Cardiac muscle cell (in vitro differentiated cells and primary cell): ENCODE measurements around the gene MAPK1. TPM values are rescaled to one million over a fixed set of nuclear protein-coding genes. Genes with fewer than 3 reads are reported as not detected.
"Not testable (repeated sequence)": the region's sequence is repeated elsewhere in the genome, so short reads cannot be mapped to it uniquely, and the experiment has no call there.

Experiments
- DNase-seq, 2 donors: peaks; one replicate each; pipeline versions ENCODE4 v3.0.0 to v3.0.0-alpha.2; 2010 to 2017; ENCODE audit warnings: low read depth in 1 of 2, low spot score in 1 of 2
- H3K27ac ChIP-seq: fragments of 200-600 bp; sonication (generic); 2 replicates; pipeline ENCODE4 v1.5.1; 2016
- H3K27me3 ChIP-seq: fragments of 200-600 bp; sonication (generic); 2 replicates; pipeline ENCODE4 v1.6.0; 2016; ENCODE audit warnings: control low read depth
- H3K36me3 ChIP-seq: fragments of 200-600 bp; sonication (generic); 2 replicates; pipeline ENCODE4 v1.5.1; 2016; ENCODE audit warnings: control low read depth
- H3K4me1 ChIP-seq: fragments of 200-600 bp; sonication (generic); 2 replicates; pipeline ENCODE4 v1.8.1; 2017; ENCODE audit warnings: low read depth, mild to moderate bottlenecking, mixed run types
- H3K4me3 ChIP-seq: fragments of 200-600 bp; sonication (generic); 2 replicates; pipeline ENCODE4 v1.5.1; 2016; ENCODE audit warnings: mild to moderate bottlenecking
- H3K9me3 ChIP-seq: fragments of 200-600 bp; sonication (generic); 2 replicates; pipeline ENCODE4 v1.5.1; 2017; ENCODE audit warnings: low read depth, mild to moderate bottlenecking, control low read depth
- CTCF ChIP-seq: IDR thresholded peaks from 2 replicates; pipeline ENCODE4 v1.5.1; 2012; ENCODE audit warnings: low read depth, mild to moderate bottlenecking, low read length
- polyA plus RNA-seq: library from polyadenylated mRNA; unstranded; fragments of >200 nt; fragmentation: Nextera tagmentation; extraction: Ambion mirVana; gene quantifications from 2 replicates; pipeline ENCODE4 v1.2.1, GENCODE V29; 2016
- total RNA-seq: library from RNA; depleted of rRNA; stranded (reverse); fragments of >200 nt; gene quantifications from 2 replicates; pipeline ENCODE4 v1.2.3, GENCODE V29; 2016

MAPK1 gene
- total and polyA plus RNA-seq, 2 experiments from 2014 or later, result 32.7 to 72.1 TPM

- Histone ChIP-seq H3K36me3 (peaks cover 21% of the 10 kb centered on the region), H3K27ac (no peak overlapping the region)
- peak in 1 of 2 donors; percentile 50 for DNase-seq
Observed at GRCh38 chr22:21791635-21792625, 75.5 kb downstream of the MAPK1 start.

GRCh38 chr22:21790849-21791610, 76.4 kb downstream of the MAPK1 start:
- not testable (repeated sequence) for H3K4me3 ChIP-seq, DNase-seq, H3K4me1 ChIP-seq, H3K27me3 ChIP-seq, H3K9me3 ChIP-seq, H3K27ac ChIP-seq
- H3K36me3 ChIP-seq, result peaks cover 25% of the 10 kb centered on the region

More at GRCh38 chr22:21791635-21792625, 75.5 kb downstream of the MAPK1 start:
- Histone ChIP-seq H3K4me1 (no peaks in the 10 kb centered on the region), H3K4me3 (no peak overlapping the region), H3K9me3 (no peaks in the 10 kb centered on the region), H3K27me3 (no peaks in the 10 kb centered on the region)
- no peak for TF ChIP-seq CTCF

GRCh38 chr22:21790359-21790758, 77.1 kb downstream of the MAPK1 start:
- no peak for TF ChIP-seq CTCF
- Histone ChIP-seq H3K27ac (no peak overlapping the region), H3K36me3 (peaks cover 25% of the 10 kb centered on the region), H3K9me3 (no peaks in the 10 kb centered on the region), H3K4me3 (no peak overlapping the region), H3K27me3 (no peaks in the 10 kb centered on the region), H3K4me1 (no peaks in the 10 kb centered on the region)
- no peak for DNase-seq

GRCh38 chr22:21787565-21787964, 79.9 kb downstream of the MAPK1 start:
- peaks cover 25% of the 10 kb centered on the region for H3K36me3 ChIP-seq
- H3K4me1 ChIP-seq, result not testable (repeated sequence)

GRCh38 chr22:21780259-21780658, 87.2 kb downstream of the MAPK1 start:
- Histone ChIP-seq H3K27ac (no peak overlapping the region), H3K36me3 (no peaks in the 10 kb centered on the region), H3K4me1 (no peaks in the 10 kb centered on the region), H3K9me3 (no peaks in the 10 kb centered on the region), H3K27me3 (no peaks in the 10 kb centered on the region), H3K4me3 (no peak overlapping the region)
- TF ChIP-seq CTCF, result no peak
- DNase-seq, result no peak

More at GRCh38 chr22:21787565-21787964, 79.9 kb downstream of the MAPK1 start:
- H3K27ac ChIP-seq, H3K4me3 ChIP-seq, H3K9me3 ChIP-seq, H3K27me3 ChIP-seq, DNase-seq: not testable (repeated sequence)

GRCh38 chr22:21779444-21779843, 88.0 kb downstream of the MAPK1 start:
- no peak for TF ChIP-seq CTCF
- Histone ChIP-seq H3K4me3 (no peak overlapping the region), H3K9me3 (no peaks in the 10 kb centered on the region), H3K27me3 (no peaks in the 10 kb centered on the region), H3K36me3 (no peaks in the 10 kb centered on the region), H3K27ac (peak overlapping the region; percentile 3), H3K4me1 (no peaks in the 10 kb centered on the region)
- DNase-seq, result no peak
